ENCODE data around the gene SH3BP2. TPM values are rescaled to one million over a fixed set of nuclear protein-coding genes. Genes with fewer than 3 reads are reported as not detected.

The SH3BP2 gene
- total RNA-seq, 1 donor from 2014 or later, result 79.0 TPM

DNA sequence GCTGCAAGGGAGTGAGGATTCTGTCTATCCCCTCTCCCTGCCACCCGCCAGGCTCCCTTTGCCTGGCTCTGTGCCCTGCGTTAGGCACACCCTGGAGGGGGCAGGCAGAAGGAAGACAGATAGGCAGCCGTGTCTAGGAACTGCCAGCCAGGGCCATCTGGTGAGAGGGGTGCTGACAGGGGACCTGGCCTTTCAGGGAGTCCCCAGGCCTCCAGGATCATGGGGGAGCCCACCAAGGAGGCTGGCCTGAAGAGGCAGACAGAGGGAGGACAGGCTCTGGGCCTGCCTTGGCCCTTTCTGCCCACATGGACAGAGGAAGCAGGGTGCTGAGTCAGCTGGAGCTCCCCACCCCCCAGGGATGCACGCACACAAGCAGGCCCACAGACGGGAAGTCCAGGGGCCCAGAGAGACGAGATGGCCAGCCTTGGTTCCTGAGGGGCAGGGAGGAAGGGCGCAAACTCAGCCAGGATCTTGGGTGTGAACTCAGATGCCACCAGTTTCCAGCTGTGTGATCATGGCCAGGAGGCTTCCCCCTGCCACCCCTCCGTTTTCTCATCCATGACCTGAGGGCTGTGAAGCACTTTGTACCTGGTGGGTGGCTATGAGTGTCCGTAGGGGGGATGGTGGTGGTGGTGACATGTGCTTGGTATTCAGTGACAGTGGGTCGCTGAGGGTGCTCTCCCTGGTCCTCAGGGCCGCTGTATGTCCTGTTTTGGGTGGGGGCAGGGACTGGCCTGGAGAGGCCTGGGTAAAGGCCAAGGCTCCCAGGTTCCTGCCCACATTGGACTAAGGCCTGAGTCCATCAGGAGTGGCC lies 1.8 kb downstream of the SH3BP2 start:
- peaks cover 6% of the 10 kb centered on the region for H3K27me3 Mint-ChIP-seq (ENCODE audit: low read depth)
- H3K27ac Mint-ChIP-seq, result peak overlapping the region; percentile 16
- TF ChIP-seq, protein P1, sequence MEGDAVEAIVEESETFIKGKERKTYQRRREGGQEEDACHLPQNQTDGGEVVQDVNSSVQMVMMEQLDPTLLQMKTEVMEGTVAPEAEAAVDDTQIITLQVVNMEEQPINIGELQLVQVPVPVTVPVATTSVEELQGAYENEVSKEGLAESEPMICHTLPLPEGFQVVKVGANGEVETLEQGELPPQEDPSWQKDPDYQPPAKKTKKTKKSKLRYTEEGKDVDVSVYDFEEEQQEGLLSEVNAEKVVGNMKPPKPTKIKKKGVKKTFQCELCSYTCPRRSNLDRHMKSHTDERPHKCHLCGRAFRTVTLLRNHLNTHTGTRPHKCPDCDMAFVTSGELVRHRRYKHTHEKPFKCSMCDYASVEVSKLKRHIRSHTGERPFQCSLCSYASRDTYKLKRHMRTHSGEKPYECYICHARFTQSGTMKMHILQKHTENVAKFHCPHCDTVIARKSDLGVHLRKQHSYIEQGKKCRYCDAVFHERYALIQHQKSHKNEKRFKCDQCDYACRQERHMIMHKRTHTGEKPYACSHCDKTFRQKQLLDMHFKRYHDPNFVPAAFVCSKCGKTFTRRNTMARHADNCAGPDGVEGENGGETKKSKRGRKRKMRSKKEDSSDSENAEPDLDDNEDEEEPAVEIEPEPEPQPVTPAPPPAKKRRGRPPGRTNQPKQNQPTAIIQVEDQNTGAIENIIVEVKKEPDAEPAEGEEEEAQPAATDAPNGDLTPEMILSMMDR (IDR thresholded peaks at IDR 0.05; ENCODE audit: unreplicated experiment), result no peak
- H3K36me3 Mint-ChIP-seq, result no peaks in the 10 kb centered on the region
- no peak for DNase-seq (ENCODE audit: low spot score in 2 of 2, unreplicated experiment in 2 of 2)
- H3K4me1 Mint-ChIP-seq, result peaks cover 31% of the 10 kb centered on the region
- peak overlapping the region; percentile 71 for H3K4me3 Mint-ChIP-seq
- no peaks in the 10 kb centered on the region for H3K9me3 Mint-ChIP-seq

DNA sequence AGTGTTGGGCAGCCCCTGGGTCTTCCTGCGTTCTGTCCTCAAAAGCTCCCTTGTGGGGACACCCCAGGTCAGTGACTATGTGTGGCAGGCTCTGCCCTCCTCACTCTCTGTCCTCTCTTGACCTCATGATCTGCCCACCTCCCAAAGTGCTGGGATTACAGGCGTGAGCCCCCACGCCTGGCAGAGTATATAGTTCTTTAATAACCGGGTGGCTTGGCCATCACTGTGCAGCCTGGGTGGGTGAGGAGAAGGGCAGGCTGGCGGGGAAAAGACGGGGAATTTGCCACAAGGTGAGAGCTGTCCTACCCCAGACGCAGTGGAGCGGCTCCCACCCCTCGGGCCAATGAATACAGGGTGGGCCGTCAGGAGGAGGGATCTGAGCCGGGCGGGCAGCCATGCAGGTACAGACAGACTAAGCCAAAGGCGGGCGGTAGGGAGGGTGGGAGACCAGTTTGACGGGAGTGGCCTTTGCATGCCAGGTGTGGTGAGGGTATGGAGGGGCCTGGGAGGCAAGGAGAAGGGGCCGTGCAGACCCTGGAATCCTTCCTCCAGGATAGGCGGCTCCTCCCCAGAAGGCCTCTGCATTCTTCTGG lies 2.5 kb downstream of the SH3BP2 start:
- no peak overlapping the region for H3K4me3 Mint-ChIP-seq
- no peaks in the 10 kb centered on the region for H3K9me3 Mint-ChIP-seq
- H3K27me3 Mint-ChIP-seq (ENCODE audit: low read depth), result peaks cover 6% of the 10 kb centered on the region
- no peaks in the 10 kb centered on the region for H3K36me3 Mint-ChIP-seq
- H3K27ac Mint-ChIP-seq, result no peak overlapping the region
- TF ChIP-seq, protein P1 (IDR thresholded peaks at IDR 0.05; ENCODE audit: unreplicated experiment), result no peak
- H3K4me1 Mint-ChIP-seq, result peaks cover 34% of the 10 kb centered on the region
- DNase-seq (ENCODE audit: low spot score in 2 of 2, unreplicated experiment in 2 of 2), result no peak

DNA sequence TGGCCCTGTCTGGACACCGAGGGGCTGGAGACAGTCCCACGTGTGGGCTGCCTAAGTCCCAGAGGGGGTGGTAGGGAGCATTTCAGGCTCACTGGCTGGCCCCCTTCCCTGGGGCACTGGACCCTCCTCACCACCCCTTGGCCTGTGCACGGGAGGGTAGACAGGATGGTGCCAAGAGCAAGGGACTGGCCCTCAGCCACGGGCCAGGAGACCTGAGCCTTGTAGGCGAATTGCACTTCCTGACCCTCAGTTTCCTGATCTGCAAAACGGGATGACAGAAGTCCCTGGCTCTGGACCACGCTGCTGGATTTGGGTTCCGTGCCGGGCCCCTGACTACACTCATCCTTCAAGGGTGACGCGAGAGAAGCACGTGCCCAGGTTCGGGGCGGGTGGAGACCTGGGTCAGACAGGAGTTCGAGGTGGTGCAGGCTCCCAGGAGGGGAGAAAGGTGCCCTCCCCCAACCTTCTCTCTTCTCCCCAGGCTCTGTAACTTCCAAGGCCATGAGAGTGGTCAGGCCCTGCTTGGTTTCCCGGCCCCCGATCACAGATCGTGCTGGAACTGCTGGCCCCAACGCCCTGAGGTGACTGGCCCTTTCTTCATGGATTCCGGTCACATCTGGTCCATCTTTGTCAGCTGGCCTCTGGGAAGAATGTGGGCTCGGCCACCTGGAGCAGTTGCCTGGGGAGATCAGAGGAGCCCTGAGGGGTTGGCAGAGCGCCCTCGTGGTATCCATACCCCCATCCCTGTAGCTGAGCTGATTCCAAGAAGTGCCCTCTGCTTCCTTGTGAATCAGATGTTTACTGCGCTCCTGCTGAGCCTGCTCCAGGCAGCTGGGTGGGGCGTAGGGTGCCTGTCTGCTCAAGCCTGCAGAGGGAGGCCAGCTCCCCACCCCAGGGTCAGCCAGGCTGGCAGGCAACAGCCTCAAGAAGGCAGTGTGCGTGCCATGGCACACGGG lies 3.3 kb downstream of the SH3BP2 start:
- H3K4me3 Mint-ChIP-seq, result no peak overlapping the region
- no peaks in the 10 kb centered on the region for H3K36me3 Mint-ChIP-seq
- peaks cover 6% of the 10 kb centered on the region for H3K27me3 Mint-ChIP-seq (ENCODE audit: low read depth)
- no peaks in the 10 kb centered on the region for H3K9me3 Mint-ChIP-seq
- TF ChIP-seq, protein P1 (IDR thresholded peaks at IDR 0.05; ENCODE audit: unreplicated experiment), result no peak
- no peak for DNase-seq (ENCODE audit: low spot score in 2 of 2, unreplicated experiment in 2 of 2)
- H3K27ac Mint-ChIP-seq, result no peak overlapping the region
- peaks cover 36% of the 10 kb centered on the region for H3K4me1 Mint-ChIP-seq

DNA sequence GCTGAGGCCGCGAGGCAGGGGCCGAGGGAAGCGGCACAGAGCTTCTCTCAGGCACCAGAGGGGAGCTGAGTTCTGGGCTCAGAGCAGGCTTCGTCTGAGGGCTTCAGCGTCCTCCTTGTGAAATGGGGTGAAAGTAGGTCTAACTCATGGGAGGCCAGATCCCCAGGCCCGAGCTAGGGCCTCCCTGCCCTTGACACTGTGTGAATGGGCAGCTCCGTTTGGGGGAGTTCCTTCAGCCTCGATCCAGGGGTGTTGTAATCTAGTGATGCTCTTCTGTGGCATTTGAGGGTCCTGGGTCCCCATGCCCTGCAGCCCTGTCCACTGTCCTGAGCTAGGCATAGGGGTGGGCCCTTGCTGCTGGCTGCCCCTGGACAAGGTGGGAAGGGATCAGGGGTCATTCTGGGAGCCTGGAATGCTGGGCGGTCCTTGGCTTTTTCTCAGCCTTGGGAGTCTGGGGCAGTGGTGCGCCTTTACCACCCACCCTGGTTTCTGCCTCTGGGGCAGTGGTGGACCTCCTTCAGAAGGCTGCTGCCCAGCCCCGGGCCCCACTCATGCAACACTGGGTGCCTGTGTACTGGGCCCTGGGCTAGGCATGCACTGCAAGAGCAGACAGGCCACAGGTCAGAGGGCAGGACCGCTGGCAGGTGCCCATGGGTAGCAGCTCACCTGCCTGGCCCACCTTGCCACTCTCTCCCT lies 4.1 kb downstream of the SH3BP2 start:
- Mint-ChIP-seq H3K9me3 (no peaks in the 10 kb centered on the region), H3K27ac (no peak overlapping the region), H3K36me3 (no peaks in the 10 kb centered on the region), H3K4me3 (no peak overlapping the region), H3K4me1 (peaks cover 40% of the 10 kb centered on the region), H3K27me3 (ENCODE audit: low read depth) (peaks cover 6% of the 10 kb centered on the region)
- no peak for DNase-seq (ENCODE audit: low spot score in 2 of 2, unreplicated experiment in 2 of 2)
- TF ChIP-seq, protein P1 (IDR thresholded peaks at IDR 0.05; ENCODE audit: unreplicated experiment), result no peak

Data from mesothelial cell of epicardium (in vitro differentiated cells).